ENCODE measurements around the gene CAB39. TPM values are rescaled to one million over a fixed set of nuclear protein-coding genes. Genes with fewer than 3 reads are reported as not detected.
A peak's percentile ranks its signal among the peaks of the same experiment; 100 is the strongest.

CAB39 gene
- total RNA-seq: 10 to 100 TPM; 53.0 to 67.1 (median 59.5) TPM

DNA sequence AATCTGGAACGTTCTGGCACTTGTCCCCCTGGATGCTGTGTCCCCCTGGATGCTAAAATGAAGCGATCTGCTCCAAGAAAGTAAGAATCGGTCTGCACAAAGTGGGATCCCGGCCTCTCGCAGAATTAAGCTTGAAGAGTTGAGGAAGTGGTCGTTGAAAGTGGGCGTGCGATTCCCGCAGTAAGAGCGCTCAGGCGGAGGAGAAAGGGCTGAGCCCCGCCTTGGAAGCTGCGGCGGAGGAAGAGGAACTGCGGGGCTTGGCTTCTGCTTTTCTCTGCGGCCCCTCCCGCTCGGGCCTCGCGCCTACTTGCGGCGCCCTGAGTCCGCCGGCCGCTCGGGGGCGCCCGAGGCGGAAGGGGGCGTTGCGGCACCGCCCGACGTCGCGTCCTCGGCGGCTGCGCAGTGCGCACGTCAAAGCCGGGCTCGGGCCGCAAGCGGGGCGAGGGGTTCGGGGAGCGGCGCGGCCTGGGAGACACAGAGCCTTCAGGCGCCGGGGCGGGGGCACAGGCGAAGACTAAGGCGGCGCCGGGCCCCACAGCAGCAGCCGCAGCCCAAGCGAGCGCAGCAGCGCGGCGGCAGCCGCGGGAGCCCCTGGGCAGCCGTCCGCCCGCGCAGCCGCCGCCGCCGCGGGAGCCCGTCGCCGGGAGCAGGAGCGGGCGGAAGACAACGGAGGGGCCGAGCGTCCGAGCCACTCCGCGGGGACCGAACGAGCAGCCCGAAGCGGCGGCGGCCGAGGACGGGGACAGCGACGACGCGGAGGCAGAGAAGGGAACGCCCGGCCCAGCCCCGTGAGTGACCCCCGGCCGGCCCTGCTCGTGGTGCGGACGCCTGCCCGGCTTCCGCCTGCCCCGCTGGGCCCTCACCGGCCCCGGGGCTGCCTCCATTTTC lies at the start of gene CAB39:
CAB39 (plus strand) TSS at position 400 of the 888 bp plus-strand sequence. CDS start 47,160 bp downstream, outside the sequence.
- Histone ChIP-seq H3K9me3 (no peaks in the 10 kb centered on the region), H3K27me3 (no peaks in the 10 kb centered on the region), H3K4me1 (peaks cover 39% of the 10 kb centered on the region), H3K36me3 (no peaks in the 10 kb centered on the region), H3K27ac (peak within 1 kb of the TSS; percentile 99), H3K4me3 (peak within 1 kb of the TSS; percentile 95)
- under 1% methylated on average over 22 of the region's 110 CpGs for WGBS
- peak; percentile 91 for DNase-seq (ENCODE audit: low spot score in 2 of 2)
- TF ChIP-seq POLR2A (IDR thresholded peaks at IDR 0.05): peak in 1 of 2 donors; percentile 77
- no peak for TF ChIP-seq EP300 (IDR thresholded peaks at IDR 0.05)
- peak in 2 of 3 donors; percentile 31 to 75 for TF ChIP-seq POLR2AphosphoS5 (IDR thresholded peaks at IDR 0.05)
- TF ChIP-seq, protein P1, sequence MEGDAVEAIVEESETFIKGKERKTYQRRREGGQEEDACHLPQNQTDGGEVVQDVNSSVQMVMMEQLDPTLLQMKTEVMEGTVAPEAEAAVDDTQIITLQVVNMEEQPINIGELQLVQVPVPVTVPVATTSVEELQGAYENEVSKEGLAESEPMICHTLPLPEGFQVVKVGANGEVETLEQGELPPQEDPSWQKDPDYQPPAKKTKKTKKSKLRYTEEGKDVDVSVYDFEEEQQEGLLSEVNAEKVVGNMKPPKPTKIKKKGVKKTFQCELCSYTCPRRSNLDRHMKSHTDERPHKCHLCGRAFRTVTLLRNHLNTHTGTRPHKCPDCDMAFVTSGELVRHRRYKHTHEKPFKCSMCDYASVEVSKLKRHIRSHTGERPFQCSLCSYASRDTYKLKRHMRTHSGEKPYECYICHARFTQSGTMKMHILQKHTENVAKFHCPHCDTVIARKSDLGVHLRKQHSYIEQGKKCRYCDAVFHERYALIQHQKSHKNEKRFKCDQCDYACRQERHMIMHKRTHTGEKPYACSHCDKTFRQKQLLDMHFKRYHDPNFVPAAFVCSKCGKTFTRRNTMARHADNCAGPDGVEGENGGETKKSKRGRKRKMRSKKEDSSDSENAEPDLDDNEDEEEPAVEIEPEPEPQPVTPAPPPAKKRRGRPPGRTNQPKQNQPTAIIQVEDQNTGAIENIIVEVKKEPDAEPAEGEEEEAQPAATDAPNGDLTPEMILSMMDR (IDR thresholded peaks at IDR 0.05): peak; percentile 44 to 92

DNA sequence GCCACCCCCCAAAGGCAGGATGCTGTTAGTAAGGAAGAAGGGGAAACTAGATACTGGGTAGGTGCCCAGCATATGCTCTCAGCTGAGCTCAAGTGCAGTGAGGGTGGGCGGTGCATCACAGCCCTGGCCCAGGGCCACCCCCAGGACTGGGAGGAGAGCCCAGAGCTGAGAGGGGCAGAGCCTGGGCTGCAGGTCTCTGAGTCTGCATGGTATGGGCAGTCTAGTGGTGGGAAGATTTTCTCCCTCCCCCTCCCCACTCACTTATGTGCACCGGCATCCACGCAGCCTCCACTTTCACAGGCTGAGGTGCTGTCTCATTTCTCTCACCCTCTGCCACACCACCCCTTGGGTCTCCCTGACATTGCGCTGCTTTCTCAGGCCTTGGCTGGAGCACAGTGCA lies 48.5 kb upstream of the CAB39 start:
- H3K27me3 ChIP-seq: no peaks in the 10 kb centered on the region
- WGBS: 61% methylated on average over 4 of the region's 4 CpGs
- H3K4me3 ChIP-seq: no peak overlapping the region
- no peak overlapping the region for H3K27ac ChIP-seq
- H3K36me3 ChIP-seq: no peaks in the 10 kb centered on the region
- H3K4me1 ChIP-seq: peaks cover 40% of the 10 kb centered on the region
- DNase-seq (ENCODE audit: low spot score in 2 of 2): no peak
- no peaks in the 10 kb centered on the region for H3K9me3 ChIP-seq
- TF ChIP-seq, protein P1 (IDR thresholded peaks at IDR 0.05): no peak
- TF ChIP-seq POLR2A (IDR thresholded peaks at IDR 0.05) (no peak), POLR2AphosphoS5 (IDR thresholded peaks at IDR 0.05) (no peak), EP300 (IDR thresholded peaks at IDR 0.05) (no peak)

DNA sequence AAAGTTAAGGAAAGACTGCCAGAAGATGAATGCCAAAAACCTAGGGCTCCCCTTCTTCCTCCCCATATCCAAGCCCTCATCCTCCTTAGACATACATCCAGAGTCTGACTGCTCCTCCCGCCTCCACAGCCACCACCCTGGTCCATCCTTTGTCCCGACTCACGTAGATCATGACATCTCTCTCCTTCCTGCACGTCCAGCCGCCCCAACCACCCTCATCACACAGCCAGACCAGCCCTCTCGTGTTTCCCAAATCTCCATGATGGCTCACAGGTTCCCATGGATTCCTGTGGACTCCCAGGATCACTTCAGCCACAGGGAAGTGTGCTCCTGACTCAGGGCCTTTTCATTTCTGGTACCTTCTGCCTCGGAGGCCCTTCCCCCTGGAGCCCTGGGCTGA lies 47.8 kb upstream of the CAB39 start:
- Histone ChIP-seq H3K27ac (no peak overlapping the region), H3K4me1 (peaks cover 35% of the 10 kb centered on the region), H3K27me3 (no peaks in the 10 kb centered on the region), H3K36me3 (no peaks in the 10 kb centered on the region), H3K4me3 (no peak overlapping the region), H3K9me3 (no peaks in the 10 kb centered on the region)
- TF ChIP-seq EP300 (IDR thresholded peaks at IDR 0.05) (no peak), POLR2AphosphoS5 (IDR thresholded peaks at IDR 0.05) (no peak), POLR2A (IDR thresholded peaks at IDR 0.05) (no peak)
- TF ChIP-seq, protein P1 (IDR thresholded peaks at IDR 0.05): no peak
- no peak for DNase-seq (ENCODE audit: low spot score in 2 of 2)
- 92% methylated on average over 7 of the region's 7 CpGs for WGBS

DNA sequence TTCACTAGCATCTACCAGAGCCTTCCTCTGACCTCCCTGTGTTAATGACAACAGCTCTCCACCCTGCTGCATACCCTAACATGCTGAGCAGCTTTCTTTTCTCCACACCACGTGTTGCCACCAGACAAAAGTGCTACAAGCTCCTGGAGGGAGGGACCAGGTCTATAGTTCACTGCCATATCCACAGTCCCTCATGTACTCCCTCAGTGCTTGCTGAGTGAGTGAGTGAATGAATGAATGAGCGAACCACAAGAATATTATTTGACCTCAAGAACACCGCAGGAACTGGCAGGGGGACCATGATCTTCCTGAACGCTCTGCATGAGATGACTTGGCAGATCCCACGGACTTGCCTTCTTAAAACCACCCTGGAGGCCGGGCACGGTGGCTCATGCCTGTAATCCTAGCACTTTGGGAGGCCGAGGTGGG lies 47.4 kb upstream of the CAB39 start:
- no peak overlapping the region for H3K27ac ChIP-seq
- TF ChIP-seq EP300 (IDR thresholded peaks at IDR 0.05): no peak
- TF ChIP-seq POLR2A (IDR thresholded peaks at IDR 0.05): no peak
- no peak for TF ChIP-seq POLR2AphosphoS5 (IDR thresholded peaks at IDR 0.05)
- TF ChIP-seq, protein P1 (IDR thresholded peaks at IDR 0.05): no peak
- peaks cover 30% of the 10 kb centered on the region for H3K4me1 ChIP-seq
- WGBS: 82% methylated on average over 7 of the region's 8 CpGs
- H3K4me3 ChIP-seq: no peak overlapping the region
- H3K9me3 ChIP-seq: no peaks in the 10 kb centered on the region
- DNase-seq (ENCODE audit: low spot score in 2 of 2): no peak
- no peaks in the 10 kb centered on the region for H3K27me3 ChIP-seq
- no peaks in the 10 kb centered on the region for H3K36me3 ChIP-seq

DNA sequence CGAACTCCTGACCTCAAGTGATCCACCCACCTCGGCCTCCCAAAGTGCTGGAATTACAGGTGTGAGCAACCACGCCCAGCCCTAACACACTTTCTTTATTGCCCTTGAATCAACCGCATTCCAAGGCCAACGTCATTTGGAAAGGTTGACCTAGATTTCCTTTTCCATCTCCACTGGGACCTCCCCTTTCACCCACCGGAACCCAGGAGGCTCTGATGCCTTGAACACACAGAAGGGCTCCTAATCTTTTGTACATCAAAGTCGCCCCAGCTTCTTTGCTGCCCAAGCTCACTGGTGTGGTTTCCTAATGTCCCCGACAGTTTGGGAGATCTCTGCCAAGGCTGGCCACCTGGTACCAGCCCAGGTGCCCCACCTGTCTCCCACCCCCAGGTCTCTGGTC lies 46.2 kb upstream of the CAB39 start:
- Histone ChIP-seq H3K4me1 (peaks cover 23% of the 10 kb centered on the region), H3K27ac (no peak overlapping the region), H3K9me3 (no peaks in the 10 kb centered on the region), H3K4me3 (no peak overlapping the region), H3K27me3 (no peaks in the 10 kb centered on the region), H3K36me3 (no peaks in the 10 kb centered on the region)
- DNase-seq (ENCODE audit: low spot score in 2 of 2): no peak
- TF ChIP-seq, protein P1 (IDR thresholded peaks at IDR 0.05): no peak
- TF ChIP-seq POLR2AphosphoS5 (IDR thresholded peaks at IDR 0.05): no peak
- no peak for TF ChIP-seq POLR2A (IDR thresholded peaks at IDR 0.05)
- no peak for TF ChIP-seq EP300 (IDR thresholded peaks at IDR 0.05)
- 61% methylated on average over 8 of the region's 8 CpGs for WGBS
